Activated CD4-positive, alpha-beta T cell treated with anti-CD3 and anti-CD28 coated beads, Interleukin-2, Interleukin-6, amounts not matched to agents 100 ng/mL and 50 ng/mL, durations not matched to agents 16 hours and 8 hours (primary cell): ENCODE data around the gene PDZD4.

Experiments
- DNase-seq: peaks from one replicate; pipeline ENCODE4 v3.0.0-alpha.2; 2020

The PDZD4 gene

GRCh38 chrX:153769158-153769864 lies 61.0 kb downstream of the PDZD4 start:
- DNase-seq, result no peak

- DNase-seq, result no peak
Observed at GRCh38 chrX:153768311-153769157, 61.8 kb downstream of the PDZD4 start.

- DNase-seq, result no peak
Observed at GRCh38 chrX:153767674-153768055, 62.7 kb downstream of the PDZD4 start.

GRCh38 chrX:153766871-153767673 lies 63.3 kb downstream of the PDZD4 start:
- DNase-seq, result no peak

- DNase-seq, result no peak
Observed at GRCh38 chrX:153766098-153766817, 64.1 kb downstream of the PDZD4 start.

GRCh38 chrX:153765138-153766079 lies 64.9 kb downstream of the PDZD4 start:
- DNase-seq, result no peak

GRCh38 chrX:153764786-153765137 lies 65.6 kb downstream of the PDZD4 start:
- DNase-seq, result no peak

GRCh38 chrX:153763989-153764755 lies 66.2 kb downstream of the PDZD4 start, which contains the start of gene PLXNB3:
Gene PLXNB3, plus strand, starts transcription at chrX:153764249. Its CDS starts 1,287 bp downstream, at chrX:153765536.
- DNase-seq, result peak; percentile 87

- no peak for DNase-seq
Observed at GRCh38 chrX:153763298-153763932, 66.9 kb downstream of the PDZD4 start.

GRCh38 chrX:153762626-153763173 lies 67.6 kb downstream of the PDZD4 start:
- no peak for DNase-seq

GRCh38 chrX:153761863-153762262 lies 68.5 kb downstream of the PDZD4 start:
- no peak for DNase-seq

- no peak for DNase-seq
Observed at GRCh38 chrX:153755136-153755535, 75.2 kb downstream of the PDZD4 start.
